GM21723 (cell line): ENCODE measurements around the gene ZNF775.

Source experiments
- ATAC-seq: cut with Tn5 transposase; IDR thresholded peaks from one replicate; pipeline ENCODE4 v1.9.1; 2021; ENCODE audit warnings: mild to moderate bottlenecking, moderate library complexity; ENCODE audit not compliant: unreplicated experiment

ZNF775 gene

DNA sequence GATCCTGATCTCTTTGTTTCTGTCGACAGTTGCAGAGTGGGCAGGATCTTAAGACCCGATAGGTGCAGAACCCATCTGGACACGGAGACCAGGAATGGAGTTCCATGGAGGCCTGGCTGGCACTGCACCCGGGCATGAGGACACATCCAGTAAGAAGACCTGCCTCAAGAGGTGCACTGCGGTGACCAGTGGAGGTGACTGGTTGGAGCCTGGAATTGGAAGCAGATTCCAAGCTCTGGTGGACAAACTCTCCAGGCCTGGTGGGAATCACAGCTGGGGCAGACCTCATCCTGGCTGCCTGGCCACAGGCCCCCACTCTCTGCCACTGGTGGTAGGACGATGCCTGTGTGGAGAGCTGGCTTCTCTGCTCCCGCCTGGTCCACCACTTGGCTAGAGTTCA is 31.0 kb downstream of the ZNF775 start:
- no peak for ATAC-seq

DNA sequence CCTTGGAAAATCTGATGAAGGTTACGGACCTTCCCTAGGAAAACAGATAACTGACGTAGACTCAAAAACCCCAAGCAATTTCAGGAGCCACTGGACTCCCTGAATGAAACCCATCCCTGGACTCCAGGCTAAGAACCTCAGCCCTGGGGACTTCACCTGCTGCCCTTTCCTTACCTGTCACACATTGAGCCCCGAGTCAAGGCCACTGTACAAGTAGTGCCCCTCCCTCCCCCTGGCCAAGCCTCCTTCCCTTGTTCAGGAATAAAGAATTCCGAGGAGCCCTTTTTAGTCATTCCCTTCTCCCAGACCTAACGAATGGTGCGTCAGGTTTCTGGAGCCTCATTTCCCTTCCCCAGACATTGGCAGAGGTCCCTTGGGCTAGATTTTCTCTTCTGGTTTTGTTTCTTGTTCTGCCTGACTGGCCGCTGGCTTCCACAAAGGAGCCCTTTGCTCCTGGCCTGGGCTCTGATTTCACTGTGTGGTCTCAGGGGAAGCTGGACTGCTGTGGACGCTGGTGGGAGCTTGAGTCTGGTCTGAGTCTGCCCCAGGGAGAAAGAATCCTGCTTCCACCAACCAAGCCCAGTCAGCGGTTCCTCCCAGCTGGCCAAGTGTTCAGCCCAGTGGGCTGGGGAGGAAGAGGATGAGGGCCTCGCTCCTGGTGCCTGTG is 31.7 kb downstream of the ZNF775 start:
- no peak for ATAC-seq

DNA sequence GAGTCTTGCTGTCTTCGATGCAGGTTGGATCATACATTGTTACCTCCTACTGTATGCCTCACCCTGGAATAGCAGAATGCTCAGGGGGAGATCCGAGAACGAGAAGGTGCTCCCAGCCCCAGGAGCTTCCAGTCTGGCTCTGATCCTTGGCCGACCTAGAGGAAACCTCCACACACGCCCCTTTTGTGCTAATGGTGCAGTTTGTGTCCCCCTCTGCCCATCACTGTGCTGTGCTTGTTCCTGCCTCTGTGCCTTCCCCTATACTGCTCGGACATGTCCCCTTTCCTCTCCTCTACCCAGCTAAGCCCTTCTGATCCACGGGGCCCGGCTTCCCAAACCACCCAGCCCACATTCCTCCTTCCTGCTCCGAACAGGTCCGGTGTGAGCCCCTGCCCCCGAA is 32.5 kb downstream of the ZNF775 start:
- no peak for ATAC-seq

DNA sequence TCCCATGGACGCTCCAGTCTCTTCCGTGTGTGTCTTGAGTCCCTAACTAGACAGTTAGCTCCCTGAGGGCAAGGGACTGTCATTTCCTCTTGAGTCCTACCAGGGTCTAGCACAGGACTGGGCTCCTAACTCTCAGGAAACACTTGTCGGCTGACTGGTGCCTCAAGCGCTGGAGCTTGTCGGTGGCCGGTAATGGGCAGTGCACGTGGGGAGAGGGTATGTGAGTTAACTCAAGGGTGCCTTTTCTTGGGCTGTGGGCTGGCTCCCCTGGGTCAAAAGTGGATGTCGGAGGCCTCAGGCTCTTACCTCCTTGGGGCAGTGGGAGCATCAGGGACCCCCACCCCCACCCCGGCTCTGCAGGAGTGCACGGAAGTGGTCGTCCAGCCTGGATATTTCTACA is 32.9 kb downstream of the ZNF775 start:
- ATAC-seq: no peak

DNA sequence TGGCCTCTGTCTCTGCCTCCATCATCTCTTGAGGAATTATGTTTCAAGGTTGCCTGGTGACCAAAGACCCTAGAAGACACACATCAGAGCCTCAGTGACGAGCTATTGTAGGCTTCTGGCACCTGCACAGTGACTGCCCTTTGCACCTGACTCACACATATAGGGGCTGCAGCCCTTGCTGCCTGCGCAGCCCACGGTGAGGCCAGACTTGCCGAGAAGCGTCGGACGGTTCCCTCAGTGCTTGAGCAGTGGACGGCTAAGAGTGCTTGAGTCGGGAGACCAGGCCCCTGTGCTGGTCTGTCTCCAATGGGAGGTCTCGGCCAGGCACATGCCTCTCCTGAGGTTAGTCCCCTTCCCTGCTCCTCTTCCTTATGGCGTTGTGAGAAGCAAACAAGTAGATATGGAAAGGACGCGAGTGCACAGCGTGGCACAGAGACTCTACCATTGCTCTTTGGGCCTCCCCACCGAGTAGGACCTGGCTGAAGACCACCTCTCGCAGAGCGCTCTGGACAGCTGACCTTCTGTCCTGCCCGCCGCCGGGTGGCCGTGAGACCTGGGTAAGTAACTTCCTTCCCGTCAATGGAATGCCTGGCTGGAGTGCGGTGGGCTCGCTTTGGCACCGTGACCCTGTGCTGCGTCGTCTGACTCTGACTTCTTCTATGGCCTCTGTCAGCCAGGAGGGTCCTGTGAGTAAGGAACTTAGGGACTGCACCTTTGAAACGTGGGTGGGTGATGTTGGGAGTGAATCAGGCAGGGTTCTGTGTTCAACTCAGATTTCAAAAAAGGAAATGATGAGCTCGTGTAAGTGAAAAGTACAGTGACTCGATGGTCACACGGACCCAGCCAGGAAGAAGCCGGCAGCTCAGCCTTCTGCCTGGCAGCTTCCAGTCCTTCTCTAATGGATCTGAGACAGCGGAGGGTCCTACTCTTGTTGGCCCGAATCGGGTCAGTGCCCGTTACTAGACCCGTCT is 33.7 kb downstream of the ZNF775 start:
- no peak for ATAC-seq

DNA sequence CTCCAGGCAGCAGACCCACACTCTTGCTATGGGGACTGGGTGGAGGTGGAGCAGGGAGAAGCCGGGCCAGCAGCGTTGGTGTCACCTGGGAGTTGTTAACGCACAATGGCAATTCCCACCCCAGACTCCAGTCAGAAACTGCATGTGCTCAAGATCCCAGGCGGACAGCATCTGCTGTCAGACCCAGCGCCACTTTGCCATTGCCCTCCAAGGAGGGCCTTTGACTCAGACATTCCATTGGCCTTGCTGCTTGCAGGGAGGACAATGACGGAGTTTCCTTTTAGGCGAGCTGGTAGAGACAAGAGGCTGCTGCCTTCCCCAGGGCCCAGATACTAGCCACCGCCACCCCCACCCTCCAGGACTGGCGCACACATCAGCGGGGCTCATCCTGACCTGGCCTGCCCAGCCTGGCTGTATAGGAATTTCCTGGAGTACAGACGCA is 34.5 kb downstream of the ZNF775 start:
- ATAC-seq: no peak

DNA sequence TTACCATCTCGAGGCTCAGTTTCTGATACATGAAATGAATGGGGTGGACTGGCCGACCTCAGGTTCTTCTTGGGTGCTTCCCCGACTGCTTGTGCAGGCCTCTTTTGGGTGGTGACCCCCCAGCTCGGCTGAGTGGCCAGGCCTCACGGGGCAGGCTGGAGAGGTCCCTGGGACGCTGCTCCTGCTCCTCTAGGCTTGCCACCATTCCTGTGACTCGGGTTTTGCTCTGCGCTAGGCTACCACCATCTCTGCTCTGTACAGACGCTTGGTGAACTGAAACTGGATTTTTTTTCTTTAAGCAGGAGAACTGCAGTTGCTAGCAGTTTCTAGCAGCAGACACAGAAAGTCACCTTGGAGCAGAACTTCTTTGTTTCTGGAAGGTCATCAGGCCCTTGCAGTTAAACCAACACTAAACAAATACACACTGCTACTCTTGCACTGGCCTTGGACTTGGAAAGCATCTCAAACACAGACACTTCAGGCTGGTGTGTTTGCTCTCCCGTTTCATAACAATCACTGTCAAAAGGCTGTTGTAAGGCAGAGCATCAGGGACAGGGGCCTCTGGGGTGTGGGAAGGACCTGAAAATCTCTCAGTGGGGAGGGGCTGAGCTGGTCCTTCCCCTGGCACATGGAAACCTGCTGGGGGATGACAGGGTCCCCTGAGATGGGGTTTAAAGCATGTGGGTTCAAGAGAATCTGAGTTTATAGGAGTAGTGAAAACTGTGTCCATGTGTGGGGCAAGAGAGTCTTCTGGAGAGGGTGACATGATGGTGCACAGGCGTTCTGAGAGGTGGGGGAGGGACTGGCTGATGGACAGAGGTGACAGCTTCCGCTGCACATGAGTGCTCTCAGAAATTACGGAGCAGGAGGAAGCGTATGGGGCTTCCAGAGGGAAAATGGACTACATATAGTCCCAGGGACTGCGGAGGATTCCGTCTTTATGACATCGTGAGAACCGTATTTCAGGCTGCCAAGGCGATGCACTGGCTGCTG is 36.3 kb downstream of the ZNF775 start:
- ATAC-seq: no peak

DNA sequence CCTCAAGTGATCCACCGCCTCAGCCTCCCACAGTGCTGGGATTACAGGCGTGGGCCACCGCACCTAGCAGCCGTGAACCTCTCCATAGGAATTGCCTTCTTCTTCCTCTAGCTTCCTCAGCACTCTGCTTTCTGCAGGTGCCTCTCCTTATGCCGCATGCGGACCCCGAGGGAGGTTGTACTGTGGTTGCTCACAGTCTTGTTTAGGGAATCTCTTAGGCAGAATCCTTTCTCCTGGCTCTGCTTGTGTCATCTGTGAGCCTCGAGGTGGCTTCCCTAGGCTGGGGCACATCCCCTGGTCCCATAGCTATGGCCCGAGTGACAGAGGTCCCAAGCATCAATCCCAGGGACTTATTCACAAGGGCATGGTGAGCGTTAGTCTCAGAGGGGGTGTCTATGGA is 38.1 kb downstream of the ZNF775 start:
- ATAC-seq: no peak

DNA sequence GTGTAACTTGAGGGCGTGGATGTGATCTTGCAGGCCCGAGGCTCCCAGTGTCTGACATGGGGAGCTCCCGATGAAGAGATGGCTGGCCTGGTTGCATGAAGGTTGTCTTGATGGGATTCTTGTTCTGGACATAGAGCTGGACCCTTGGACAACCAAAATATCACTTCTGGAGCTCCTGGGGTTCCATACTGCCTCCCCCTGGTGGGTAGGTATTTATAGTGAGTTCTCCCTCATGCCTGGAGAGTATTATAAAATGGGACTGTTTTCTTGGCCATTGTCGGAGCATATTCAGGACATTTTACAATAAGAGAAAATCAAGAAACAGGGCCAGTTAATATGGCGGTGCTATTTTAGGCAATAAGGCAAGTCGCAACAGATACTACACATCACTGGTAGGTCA is 38.7 kb downstream of the ZNF775 start:
- ATAC-seq: no peak

DNA sequence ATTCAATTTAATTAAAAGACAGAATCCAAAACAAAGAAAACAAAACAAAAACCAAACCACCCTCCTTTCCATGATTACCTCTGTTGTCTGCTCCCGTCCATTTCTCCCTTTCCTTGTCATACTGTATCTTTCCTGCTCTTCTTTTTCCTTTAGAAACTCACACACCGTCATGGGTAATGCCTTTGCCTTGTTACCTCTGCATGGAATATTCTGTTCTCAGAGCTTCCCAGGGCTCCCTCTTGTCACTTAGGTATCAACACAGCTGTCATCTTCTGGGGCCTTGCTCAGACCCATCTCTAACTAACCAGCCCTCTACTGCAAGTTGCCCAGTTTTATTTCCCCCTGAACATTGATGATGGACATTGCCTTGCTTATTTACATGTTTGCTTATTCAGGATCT is 41.1 kb downstream of the ZNF775 start:
- no peak for ATAC-seq

DNA sequence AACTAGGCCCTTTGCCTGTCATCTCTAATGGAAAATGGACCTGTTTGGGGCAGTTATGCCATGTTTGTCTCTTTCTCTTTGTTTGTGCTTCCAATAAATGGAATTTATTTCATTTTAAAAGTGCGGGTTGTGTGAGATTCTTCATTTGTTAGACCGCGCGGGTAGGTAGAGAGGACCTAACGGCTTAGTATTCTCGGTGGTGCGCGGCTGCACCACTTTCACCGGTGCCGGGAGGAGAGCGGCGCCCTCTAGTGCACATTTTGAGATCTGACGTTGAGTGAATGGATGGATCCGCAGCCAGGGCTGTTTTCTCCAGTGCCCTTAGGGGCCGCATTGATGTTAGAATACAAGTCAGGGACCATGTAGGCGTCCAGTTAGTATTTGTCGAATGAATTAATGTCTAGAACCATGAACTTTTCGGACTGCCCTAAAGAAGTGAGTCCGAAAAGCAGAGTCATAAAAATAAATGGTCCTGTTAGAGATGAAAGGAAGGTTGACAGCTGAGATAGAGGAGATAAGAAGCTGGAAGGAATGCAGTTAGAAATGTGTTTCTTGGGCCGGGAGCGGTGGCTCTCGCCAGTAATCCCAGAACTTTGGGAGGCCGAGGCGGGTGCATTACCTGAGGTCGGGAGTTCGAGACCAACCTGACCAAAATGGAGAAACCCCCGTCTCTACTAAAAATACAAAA is 42.0 kb downstream of the ZNF775 start:
- ATAC-seq: peak; percentile 98

DNA sequence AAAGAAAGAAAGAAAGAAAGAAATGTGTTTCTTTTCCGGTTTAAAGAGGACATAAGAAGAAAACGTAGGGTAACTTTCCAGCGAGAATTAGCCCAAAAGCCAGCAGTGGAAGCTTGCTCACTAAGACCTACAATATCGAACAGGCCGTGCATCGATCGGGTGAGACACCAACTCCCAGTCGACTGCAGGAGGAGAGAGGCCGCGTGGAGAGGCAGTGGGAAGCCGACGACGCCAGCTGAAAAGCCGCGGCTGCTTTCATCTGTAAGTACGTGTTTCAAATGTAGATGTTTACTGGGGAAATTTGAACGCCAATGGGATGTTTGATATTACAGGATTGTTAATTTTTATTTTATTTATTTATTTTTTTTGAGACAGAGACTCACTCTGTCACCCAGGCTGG is 42.7 kb downstream of the ZNF775 start:
- ATAC-seq: no peak

DNA sequence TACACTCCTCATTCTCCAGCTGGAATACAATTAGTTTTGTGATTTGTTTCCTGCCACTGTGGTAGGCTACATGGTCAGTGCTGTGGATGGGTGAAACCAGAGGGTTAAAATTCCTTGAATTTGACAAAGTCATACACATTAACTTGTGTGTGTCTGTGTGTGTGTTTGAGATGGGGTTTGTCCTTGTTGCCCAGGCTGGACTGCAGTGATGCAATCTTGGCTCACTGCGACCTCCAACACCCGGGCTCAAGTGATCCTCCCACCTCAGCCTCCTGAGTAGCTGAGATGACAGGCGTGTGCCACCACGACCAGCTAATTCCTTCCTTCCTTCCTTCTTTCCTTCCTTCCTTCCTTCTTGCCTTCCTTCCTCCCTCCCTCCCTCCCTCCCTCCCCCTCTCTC is 46.5 kb downstream of the ZNF775 start:
- ATAC-seq: no peak

DNA sequence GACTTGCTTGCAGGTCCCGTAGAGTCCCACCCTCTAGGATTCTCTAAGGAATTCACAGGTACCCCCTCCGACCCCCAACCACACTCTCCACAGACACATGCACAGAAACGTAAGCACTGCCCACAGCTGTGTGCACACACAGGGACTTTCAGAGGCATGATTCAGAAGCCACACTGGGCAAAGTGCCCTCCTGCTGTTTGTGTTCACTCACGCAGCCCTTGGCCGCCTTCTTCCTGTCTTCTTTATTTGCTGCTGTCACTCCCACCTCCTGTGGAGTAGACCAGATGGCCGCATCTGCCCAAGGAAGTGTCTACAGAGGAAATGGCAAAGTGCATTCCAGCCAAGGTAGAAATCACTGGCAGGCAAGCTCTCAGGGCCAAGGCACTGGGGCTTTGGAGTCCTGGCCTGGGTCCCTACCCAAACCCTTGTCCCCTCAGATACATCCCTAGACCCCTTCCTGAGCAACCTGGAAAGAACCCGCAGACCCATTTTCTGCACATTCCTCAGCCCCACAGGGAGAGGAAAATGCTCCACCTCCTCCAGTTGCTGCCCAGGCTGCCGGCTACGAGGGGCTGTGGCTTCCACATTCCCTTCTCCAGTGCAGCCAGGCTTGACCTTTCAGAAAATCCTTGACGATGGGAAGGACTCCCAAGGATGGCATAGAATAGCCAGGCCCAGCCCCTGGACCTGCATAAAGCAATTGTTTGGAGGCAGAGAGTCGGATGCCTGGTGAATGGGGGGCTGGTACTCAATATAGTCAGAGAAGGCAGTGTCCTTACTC is 49.7 kb downstream of the ZNF775 start:
- no peak for ATAC-seq

DNA sequence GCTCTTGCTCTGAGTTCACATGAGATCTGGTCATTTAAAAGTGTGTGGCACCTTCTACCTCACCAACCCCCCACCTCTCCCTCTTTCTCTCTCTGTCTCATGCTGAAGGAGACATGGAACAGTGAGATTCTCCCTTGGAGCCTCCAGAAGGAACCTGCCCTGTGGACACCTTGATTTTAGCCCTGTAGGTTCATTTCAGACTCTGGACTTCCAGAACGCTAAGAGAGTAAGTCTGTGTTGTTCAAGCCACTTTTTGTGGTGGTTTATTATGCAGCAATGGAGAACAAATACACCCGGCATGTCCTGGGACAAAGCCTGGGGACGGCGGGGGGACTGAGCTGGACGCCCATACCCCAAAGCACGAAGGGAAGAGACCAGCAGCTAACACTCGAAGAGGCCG is 50.6 kb downstream of the ZNF775 start:
- no peak for ATAC-seq

DNA sequence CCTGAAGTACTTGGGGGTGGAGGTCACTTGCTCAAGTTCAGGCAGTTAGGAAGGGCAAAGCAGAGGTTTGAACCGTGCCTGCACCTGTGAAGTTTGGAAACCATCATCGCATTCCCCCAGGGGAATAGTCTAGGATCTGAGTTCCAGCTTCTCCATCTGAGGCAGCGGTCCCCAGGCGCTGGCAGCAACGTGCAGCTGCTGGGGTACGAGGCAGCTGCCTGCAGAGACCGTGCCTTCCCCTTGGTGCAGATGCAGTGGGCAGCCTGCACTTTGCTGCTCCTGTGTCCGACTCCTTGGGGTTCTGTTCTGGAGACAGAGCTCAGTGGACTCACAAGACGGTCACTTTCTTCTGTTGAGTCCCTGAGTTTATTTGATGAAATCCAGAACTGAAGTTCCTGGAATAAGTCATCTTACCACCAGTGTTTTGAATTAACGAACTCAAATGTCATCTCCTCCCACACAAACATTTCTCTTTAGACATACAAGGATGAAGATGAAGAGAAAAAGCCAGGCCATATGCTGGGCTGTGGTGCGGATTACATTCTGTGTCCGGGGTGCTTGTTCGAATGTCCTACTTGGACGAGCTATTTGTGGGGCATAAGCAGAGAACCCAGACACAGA is 51.4 kb downstream of the ZNF775 start:
- no peak for ATAC-seq

DNA sequence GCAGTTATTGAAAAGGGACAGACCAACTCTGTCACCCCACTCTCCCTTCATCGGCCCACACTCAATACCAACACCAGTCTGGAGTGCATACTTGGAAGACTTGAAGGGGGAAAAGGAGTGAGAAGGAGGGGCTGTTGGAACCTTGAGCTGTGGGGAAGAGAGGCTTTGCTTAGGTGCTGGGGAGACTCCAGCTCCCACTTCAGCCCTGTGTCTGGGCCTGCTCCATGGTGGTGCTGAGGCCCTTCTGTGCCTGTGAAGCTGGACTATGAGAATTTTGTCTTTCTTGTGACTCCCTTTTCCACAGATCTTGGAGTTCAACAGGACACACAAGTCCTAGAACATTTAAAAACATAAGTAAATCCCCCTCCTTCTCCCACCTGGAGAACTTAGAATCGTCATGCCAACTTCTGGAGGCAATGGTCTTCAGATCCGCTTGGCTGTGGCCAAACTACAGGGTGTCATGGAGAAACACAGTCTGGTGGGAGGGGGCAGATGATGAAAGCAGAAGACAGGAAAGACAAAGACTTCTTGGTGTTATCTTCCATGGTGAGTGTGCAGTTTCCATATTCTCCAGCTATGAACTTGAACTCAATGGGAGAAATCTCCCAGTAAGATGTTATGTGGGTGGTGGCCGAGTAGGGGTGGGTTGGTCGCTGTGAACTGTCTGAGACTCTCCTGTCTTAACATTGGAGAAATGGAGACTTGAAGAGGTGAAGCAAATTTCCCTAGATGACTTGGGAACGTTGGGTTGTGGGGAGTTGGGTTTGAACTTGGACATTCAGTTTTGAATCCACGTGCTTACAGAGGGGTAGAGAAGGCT is 52.9 kb downstream of the ZNF775 start:
- no peak for ATAC-seq
